Kasumi-1 (cell line): ENCODE results near the gene DTX1.

Experiments used
- DNase-seq, 2 experiments: peaks; one replicate each; lab custom pipeline; 2025; lab: John Stamatoyannopoulos, UW

Gene DTX1

DNA sequence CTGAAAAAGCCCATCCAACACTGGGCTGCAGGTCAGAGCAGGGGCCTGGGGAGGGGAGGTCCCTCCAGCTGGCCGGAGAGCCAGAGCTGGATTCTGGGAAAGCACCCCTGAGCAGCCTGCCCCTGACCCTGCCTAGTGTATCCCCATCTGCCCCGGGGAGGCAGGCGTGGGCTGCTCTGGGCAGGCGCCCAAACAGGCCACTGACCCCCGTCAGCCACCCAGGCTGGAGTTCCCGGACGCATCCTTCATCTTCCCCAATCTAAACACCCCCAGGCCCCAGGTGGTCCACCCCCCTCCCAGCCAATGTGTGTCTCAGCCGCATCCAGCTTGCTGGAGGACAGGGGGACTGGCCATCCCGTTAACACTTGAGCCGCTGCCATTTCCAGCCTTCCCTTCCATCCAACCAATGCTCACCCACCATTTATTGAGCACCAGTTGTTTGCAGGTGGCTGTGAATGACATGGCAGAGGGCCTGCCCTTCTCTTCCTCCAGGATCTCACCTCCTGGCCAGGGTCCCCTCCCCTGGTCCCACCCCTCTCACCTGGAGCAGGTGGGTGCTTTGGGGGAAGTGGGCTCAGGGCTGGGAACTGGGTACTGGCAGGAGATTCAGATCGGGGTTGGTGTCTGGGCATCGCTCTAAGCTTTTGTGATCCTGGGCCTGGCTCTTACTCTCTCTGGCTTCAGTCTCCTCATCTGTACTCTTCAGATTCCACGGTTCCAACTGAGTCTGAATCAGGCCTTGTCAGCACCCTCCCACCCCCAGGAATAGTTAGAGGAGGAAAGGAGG lies 743 bp upstream of the DTX1 start:
- no peak for DNase-seq

DNA sequence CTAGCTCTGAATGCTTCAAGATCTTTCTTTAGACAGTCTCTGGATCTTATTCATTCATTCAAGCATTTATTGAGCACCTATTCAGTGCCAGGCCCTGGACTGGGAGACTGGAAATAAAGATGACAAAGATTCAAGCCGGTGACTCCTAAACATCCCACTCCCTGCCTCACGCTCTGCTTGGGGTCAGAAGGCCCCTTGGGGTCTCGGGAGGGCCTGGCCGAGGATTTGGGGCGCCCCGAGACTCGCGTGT lies 224 bp upstream of the DTX1 start:
- no peak for DNase-seq

DNA sequence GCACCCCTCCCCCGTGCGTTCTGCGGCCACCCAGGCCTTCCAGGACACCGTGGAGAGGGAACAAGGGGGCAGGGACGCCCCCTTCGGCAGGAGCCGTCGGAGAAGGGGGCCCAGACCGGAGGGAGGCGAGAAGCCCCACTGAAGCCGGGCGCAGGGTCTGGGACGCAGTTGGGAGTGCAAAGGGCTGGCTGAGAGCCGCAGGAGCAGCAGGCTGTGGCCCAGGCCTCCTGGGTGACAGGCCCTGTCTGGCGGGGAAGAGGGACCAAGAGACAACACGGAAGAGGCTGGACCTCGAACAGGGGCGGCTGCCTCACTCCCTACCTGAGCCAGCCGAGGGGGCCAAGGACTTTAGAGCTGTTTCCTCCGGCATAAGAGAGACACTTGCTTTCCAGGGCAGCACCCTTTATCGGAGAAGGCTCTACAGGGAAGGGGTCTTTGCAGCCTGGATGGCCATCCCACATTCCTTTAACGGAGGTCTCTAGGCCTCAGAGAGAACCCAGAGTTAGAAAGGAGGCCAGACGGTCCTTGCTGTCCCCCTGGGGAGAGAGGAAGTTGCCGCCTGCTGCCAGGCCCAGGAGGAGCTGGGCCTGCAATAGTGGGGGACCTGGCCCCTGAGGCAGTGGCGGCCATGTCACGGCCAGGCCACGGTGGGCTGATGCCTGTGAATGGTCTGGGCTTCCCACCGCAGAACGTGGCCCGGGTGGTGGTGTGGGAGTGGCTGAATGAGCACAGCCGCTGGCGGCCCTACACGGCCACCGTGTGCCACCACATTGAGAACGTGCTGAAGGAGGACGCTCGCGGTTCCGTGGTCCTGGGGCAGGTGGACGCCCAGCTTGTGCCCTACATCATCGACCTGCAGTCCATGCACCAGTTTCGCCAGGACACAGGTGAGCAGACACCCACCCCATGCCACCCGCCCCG lies 1.3 kb downstream of the DTX1 start:
- DNase-seq: no peak

DNA sequence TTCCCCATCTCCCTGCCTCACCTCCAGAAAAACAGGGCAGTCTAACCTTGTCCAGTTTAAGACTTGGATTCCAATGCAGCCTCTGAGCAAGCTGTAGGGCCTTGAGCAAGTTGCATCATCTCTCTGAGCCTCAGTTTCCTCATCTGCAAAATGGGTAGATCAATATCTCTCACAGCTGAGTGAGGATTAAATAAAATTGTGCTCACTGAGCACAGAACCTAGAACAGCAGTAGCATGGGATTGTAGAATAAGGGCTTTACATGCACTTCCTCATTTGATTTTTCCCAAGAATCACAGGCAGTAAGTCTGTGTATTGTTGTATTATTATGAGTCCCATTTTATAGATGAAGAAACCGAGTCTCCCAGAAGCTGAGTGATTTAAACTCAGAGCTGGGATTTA lies 2.0 kb downstream of the DTX1 start:
- DNase-seq: no peak

DNA sequence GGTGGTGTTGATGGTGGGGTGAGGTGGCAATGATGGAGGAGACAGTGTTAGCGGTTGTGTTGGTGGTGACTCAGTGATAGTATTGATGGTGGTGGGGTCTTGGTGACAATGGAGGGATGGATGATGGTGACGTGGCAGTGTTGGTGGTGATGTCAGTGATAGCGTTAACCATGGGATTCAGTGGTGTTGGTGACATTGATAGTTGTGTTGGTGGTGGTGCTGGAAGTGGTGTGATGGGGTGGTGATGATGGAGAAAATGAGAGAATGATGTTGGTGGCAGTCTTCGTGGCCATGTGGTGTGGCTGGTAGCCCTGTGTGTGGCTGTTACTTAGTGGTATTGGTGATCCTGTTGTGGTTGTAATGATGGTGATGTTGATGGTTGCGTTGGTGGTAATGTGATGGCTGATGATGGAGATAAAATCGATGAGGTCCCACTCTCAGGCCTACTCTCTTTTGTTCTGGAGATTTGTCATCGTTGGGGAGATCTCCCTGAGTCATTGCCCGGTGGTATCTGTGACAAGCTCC lies 2.6 kb downstream of the DTX1 start:
- no peak for DNase-seq

DNA sequence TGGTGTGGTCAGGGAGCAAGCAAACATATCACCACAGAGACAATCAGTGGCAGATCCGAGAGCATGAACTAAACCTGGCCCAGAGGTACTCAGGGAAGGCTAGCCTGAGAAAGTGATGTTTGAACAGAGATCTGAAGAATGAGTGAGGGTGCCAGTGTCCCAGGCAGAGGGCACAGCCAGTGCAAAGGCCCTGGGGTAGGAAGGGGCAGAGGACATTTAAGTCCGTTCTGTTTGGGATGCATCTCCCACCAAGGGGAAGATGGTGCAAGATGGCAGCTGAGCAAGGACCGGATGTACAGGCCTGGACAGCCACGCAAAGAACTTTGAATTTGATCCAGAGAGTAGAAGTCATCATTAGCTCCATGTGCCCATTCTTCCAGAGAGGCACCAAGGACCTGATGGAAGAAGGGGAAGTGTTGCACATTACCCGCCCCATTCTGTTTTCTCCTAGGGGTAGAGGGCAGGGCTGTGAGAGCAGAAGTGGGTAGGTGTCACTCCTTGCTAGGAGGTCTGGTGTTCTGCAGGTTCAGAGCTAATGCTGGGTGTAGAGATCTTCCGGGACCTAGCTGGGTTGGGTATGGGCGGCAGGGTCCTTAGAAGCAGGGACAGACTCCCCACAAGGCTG lies 3.9 kb downstream of the DTX1 start:
- DNase-seq: no peak

DNA sequence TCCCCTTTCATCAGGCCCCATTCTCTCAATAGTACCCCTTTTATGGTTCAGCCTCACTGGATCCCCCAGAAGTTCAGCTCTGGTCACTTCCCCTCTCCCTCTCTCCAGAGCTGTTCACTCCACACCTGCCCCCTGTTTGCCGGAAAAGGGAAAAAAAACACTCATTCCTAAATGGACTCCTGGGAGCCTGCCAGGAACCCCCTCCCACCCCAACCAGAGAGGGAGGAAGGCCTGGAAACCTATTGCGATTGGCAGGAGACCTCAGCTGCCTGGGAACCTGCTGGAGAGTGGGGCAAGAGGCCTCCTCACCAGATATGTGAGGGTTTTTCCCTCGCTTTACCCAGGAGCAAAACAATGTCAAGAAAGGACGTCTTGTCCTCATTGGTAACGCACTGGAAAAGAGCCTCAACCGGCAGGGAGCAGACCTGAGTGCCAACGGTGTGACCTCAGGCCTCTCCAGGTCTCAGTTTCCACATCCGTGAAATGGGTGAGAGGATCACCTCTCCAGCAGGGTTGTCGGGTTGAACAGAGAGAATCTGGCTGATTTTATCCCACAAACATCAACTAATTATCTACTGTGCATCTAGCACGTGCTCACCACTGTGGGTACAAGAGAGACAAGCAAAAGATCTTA lies 4.6 kb downstream of the DTX1 start:
- DNase-seq: no peak

DNA sequence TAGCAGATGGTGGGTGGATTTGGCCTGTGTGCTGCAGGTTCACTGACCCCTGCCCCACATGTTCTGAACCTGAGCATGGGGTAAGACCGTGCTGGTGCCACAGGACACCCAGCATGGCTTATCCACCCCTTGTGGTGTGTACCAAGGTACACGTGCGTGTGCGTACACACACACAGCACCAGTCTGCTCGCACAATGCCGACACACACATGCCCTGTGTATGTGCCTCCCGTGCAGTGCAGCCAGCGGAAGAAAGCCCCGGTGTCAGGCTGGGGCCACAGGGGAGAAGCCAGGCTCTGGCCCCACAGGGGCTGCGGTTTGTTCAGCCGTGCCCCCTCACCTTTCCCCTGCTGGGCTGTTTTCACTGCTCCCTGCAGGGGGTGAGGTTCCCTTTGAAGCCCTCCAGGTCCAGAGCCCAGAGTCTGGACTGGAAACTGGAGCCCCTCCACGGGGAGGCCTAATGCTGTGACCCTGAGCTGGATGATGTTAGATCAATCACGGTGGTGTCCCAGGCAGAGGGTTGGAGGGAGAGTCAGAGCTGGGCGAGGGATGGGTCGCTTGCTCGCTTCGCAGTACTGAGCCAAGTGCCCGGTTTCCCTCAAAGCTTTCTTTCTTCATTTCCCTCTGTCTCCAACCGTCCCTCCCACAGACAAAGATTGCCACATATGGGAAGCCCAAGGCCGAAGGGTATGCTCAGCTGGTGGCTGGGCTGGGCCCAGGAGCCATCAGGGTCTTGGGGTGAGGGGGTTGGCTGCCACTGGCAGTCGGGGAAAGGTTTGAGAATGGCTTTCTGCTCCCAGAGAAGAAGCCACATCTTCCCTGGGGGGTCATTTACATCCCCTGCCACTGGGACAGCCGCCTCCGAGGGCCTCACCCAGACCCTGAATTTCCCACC lies 6.2 kb downstream of the DTX1 start:
- no peak for DNase-seq

DNA sequence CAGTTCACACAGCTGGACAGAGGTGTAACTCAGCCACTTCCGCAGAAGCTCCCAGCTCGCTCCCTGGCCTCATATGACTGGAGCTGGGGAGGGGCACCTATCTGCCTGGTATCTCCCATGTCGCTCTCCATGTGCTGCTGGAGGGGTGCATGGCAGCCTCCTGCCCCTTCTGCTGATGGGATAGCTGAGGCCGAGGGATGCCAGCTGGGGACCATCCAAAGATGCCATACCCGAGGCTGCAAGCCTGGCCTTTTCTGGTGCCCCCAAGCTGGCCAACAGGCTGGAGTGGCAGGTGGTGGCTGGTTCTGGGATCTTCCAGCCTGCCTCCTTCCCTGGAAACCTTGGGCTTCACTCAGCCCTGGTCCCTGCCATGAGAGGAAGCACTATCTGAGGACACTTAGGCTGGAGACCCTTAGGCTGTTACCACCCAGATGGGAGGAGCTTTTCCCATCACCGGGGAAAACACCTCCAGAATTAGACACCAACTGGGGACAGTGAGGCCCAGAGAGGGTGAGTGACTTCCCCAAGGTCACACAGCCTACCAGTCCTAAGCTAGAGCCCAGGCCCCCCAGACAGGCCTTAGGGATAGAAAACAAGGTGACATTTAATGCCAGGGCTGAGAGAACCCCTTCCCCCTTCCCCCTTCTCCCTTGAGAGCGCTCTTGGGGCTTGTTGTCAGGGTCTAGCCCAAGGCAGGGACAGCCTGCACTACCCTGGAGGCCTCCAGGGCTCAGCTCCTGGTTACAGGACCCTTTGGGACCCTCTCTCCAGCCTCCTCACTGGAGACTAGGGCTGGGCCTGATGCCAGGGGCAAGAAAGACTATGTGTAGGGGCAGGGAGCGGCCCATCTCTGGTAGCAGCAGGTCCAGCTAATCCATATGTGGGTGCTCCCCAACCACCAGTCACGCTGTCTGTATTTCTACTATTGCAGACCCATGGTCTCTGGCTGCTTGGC lies 7.1 kb downstream of the DTX1 start:
- DNase-seq: no peak

DNA sequence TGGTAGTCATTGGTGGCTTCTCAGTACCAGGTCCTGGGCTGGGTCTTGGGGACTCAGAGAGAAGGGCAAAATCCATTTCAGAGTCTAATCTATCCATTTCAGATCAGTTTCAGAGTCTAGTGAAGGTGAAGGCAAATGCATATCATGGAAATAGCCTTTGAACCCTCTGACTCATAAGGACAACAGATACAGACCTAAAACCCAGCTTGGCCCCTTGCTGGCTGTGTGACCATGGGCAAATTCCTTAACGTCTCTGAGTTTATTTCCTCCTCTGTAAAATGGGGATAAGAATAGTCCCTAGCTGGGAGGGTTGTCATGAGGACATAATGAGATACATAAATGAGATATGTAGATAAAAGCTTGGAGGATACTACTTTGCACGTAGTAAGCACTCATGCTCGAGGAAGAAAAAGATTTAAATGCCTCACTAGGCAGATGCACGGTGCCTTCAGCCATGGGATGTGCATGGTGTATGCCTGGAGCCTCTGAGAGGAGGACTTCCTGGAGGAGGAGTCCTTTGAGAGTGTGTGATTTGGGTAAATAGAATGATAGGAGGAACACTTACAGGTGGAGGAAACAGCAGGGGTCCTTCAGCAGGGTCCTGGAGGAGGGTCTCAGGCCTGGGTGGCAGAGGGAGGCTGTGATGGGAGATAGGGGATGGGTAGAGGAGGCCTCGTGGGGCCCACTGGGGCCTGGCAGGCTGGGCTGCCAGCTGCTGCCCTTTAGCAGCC lies 8.0 kb downstream of the DTX1 start:
- DNase-seq: no peak

DNA sequence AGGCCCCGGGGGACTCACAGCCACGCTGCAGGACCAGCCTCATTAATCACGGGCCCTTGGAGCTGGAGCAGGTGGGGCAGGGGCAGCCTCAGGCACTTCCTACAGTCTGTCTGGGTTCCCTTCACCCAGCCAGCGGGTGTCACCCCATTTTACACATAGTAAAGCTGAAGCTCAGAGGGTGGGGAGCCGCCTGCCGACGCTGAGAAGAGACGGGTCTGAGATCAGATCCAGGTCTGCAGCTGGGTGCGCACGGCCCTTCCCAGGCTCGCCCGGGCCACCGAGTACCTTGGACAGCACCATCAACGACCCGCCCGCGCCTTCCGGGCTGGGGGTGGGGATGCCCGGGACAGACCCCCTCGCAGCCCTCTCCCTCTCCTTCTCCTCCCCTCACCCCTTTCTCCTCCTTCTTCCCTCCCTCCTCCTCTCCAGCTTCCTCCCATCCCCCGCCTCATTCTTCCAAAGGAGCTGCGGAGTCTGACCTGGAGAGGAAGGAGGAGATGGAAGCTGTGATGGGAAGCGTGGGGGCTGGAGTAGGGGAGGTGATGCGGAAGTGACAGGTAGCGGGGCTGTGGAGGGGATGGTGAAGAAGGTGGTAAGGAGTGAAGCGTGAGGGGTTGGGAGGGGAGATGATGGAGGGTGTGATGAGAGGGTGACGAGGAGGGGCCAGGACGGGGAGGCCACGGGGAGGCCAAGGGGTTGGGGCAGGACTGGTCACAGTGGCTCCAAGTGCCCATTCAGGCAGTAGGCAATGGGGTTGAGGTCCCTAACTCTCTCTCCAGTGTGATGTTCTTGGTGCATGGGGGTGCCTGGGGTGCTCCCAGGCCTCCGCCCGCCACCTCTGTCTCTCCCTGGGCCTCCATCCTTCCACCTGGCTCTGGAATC lies 8.8 kb downstream of the DTX1 start:
- DNase-seq: peak; percentile 21 to 28

DNA sequence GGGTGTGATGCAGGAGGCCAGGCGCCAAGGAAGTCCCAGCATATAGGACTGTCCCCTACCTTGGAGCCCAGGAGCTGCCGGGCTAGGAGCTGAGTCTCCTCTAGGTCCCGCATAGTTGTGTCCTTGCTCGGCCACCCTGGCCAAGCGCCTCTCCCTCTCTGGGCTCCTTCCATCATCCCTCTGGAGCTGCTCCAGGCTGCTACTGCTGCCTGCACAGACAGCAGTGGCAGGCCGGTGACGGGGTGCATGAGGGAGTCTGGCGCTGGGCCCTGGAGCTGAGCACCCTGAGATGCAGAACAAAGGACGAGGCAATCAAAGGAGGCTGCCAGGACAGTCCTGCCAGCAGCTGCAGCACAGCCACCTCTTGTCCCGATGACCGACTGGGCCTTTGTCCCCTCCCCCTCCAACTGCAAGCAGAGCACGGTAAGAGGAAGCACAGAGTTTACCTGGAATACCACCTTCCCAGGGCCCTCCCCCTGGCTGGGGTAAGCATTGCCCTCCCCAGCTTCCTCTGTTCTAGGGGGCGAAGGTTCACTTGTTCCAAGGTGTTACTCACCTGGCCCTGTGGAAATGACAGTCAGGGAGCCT lies 10.4 kb downstream of the DTX1 start:
- no peak for DNase-seq

DNA sequence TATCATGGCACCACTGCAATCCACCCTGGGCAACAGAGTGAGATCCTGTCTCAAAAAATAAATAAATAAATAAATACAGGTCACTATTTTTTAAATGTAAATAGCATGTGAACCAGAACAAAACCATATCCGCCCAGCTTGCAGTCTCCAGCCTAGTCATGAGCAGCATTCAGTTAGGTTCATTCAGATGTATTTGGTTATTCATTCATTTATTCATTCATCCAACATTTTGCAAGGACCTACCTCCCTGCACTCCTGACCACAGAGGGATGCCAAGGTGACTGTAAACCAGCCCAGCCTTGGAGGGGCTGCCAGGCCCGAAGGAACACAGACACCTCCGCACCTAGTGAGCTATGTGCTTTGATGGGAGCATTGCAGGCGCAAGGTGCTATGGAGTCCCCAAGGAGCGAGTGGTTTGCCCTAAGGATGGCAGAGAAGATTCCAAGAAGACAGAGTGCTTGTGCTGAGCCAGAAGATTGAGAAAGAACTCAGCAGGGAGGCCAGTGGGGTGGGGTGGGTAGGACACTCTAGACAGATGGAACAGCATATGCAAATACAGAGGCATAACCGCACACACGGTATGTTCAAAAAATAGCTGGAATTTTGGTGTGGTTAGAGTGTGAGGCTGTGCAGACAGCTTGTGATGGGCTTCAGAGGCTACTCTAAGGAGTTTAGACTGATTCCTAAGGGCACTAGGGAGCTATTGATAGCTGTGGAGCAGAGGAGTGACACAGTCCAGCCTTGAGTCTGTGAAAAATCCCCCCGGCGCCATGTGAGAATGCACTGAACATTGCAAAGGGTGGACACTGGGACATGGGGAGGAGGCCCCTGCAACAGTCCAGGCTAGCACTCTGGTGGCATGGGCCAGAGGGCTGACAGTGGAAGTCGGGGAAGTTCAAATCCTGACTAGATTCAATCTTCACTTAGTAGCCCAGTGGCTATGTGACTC lies 11.7 kb downstream of the DTX1 start:
- DNase-seq: no peak

DNA sequence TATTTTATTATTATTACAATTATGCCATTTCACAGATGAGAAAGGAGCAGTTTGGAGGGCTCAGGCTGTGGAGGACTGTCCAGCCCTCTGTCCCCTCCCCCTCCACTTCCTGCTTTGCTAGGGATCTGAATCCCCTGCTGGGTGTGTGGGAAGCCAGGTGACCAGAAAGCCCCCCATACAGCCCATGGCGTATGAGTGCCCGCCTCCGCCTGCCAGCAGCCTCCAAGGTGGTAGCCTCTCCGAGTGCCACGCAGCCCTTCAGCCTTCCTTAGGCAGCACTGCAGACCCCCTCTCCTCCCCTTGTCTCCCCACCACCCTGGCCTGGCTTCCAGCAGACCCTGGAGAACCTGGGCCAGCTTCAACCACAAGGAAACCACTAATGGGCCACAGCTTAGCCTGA lies 12.6 kb downstream of the DTX1 start:
- DNase-seq: no peak

DNA sequence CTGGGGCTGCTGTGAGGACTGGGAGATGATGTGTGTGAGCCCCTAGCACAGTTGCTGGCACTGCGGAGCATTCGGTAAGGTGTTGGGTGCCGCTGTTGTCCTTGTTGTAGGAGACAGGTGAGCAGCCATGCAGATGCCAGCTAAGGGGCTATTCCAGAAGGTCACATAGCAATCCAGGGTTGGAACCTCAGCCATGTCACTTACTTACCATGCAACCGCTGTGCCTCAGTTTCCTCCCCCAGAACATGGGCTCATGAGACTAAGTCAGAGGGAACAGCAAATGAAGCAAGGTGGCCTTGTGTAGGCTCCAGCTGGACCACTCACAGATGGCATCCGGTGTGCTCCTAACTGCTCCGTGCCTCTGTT lies 13.2 kb downstream of the DTX1 start:
- DNase-seq: no peak

DNA sequence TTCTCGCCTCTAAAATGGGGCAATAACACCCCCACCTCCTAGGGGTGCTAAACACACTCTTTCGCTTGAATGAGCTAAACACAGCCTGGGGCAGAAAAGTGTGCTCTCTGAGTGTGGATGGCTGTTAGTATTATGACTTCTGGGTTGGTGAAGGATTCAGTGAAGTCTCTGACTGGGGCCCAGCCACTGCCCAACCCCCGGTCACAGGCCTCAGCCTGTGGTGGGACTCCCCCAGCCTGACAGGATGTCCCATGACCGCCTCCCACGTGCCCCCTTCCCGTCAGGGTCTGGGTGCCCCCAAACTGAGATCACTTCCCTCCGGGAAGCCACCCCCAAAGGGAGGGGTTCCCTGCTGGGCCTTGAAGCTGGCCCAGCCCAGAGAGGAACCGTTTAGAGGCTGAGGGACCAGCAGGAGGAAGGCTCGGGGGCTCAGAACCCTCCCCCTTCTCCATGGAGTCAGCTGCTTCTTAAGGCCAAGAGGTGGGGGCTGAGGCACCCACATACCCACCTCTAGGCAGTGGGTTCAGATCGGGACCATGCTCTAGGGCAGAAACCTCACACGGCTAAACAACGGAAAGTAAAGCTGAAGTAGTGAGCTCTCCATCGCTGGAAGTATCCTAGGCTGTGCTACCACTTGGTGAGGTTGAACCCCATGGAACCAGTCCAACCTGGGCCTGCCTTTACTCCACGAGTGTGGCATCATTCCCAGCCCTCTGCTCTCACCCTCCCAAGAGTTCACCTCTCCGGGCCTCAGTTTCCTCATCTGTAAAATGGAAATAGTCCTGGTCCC lies 13.8 kb downstream of the DTX1 start:
- DNase-seq: peak; percentile 43 to 59
